ENCODE measurements around the gene PXYLP1.
"Not testable (repeated sequence)": the region's sequence is repeated elsewhere in the genome, so short reads cannot be mapped to it uniquely, and the experiment has no call there.

Gene PXYLP1

GRCh38 chr3:141231101-141231951, at the start of gene PXYLP1:
Gene PXYLP1, plus strand, starts transcription at chr3:141231825. Its CDS starts 28,351 bp downstream, at chr3:141260176.
- Mint-ChIP-seq H3K27ac (peak within 1 kb of the TSS; percentile 96), H3K4me3 (peak within 1 kb of the TSS; percentile 93), H3K9me3 (no peaks in the 10 kb centered on the region), H3K36me3 (peaks cover 1% of the 10 kb centered on the region), H3K4me1 (peaks cover 58% of the 10 kb centered on the region), H3K27me3 (no peaks in the 10 kb centered on the region)

- H3K9me3 Mint-ChIP-seq = peaks cover 7% of the 10 kb centered on the region
- H3K27ac Mint-ChIP-seq = no peak overlapping the region
- H3K4me3 Mint-ChIP-seq = no peak overlapping the region
- H3K27me3 Mint-ChIP-seq = no peaks in the 10 kb centered on the region
- no peaks in the 10 kb centered on the region for H3K36me3 Mint-ChIP-seq
- H3K4me1 Mint-ChIP-seq = no peaks in the 10 kb centered on the region
These were observed 48.0 kb upstream of the PXYLP1 start for GRCh38 chr3:141183606-141184005.

- H3K4me1 Mint-ChIP-seq = no peaks in the 10 kb centered on the region
These were observed 47.2 kb upstream of the PXYLP1 start for GRCh38 chr3:141184430-141184829.

GRCh38 chr3:141191097-141191749, 40.4 kb upstream of the PXYLP1 start:
- Mint-ChIP-seq H3K4me3 (no peak overlapping the region), H3K36me3 (peaks cover 2% of the 10 kb centered on the region), H3K4me1 (peaks cover 10% of the 10 kb centered on the region), H3K27me3 (no peaks in the 10 kb centered on the region), H3K9me3 (no peaks in the 10 kb centered on the region), H3K27ac (peak overlapping the region; percentile 75)

More at GRCh38 chr3:141184430-141184829, 47.2 kb upstream of the PXYLP1 start:
- H3K9me3 Mint-ChIP-seq = peaks cover 7% of the 10 kb centered on the region
- H3K27ac Mint-ChIP-seq = no peak overlapping the region
- H3K36me3 Mint-ChIP-seq = no peaks in the 10 kb centered on the region
- H3K27me3 Mint-ChIP-seq = no peaks in the 10 kb centered on the region
- no peak overlapping the region for H3K4me3 Mint-ChIP-seq

- no peak overlapping the region for H3K4me3 Mint-ChIP-seq
- peaks cover 2% of the 10 kb centered on the region for H3K36me3 Mint-ChIP-seq
- no peaks in the 10 kb centered on the region for H3K27me3 Mint-ChIP-seq
- H3K9me3 Mint-ChIP-seq = no peaks in the 10 kb centered on the region
- peaks cover 10% of the 10 kb centered on the region for H3K4me1 Mint-ChIP-seq
- H3K27ac Mint-ChIP-seq = peak overlapping the region; percentile 4
These were observed 39.3 kb upstream of the PXYLP1 start for GRCh38 chr3:141192345-141192744.

GRCh38 chr3:141193066-141193830, 38.4 kb upstream of the PXYLP1 start:
- peaks cover 2% of the 10 kb centered on the region for H3K36me3 Mint-ChIP-seq
- H3K4me1 Mint-ChIP-seq = peaks cover 10% of the 10 kb centered on the region
- H3K4me3 Mint-ChIP-seq = no peak overlapping the region
- no peaks in the 10 kb centered on the region for H3K27me3 Mint-ChIP-seq
- H3K27ac Mint-ChIP-seq = no peak overlapping the region
- H3K9me3 Mint-ChIP-seq = no peaks in the 10 kb centered on the region

- no peaks in the 10 kb centered on the region for H3K36me3 Mint-ChIP-seq
- H3K27me3 Mint-ChIP-seq = peaks cover 1% of the 10 kb centered on the region
- H3K4me1 Mint-ChIP-seq = no peaks in the 10 kb centered on the region
- no peaks in the 10 kb centered on the region for H3K9me3 Mint-ChIP-seq
- H3K4me3 Mint-ChIP-seq = no peak overlapping the region
- no peak overlapping the region for H3K27ac Mint-ChIP-seq
These were observed 30.5 kb upstream of the PXYLP1 start for GRCh38 chr3:141201122-141201521.

- Mint-ChIP-seq H3K4me1 (no peaks in the 10 kb centered on the region), H3K27ac (no peak overlapping the region), H3K27me3 (peaks cover 2% of the 10 kb centered on the region), H3K9me3 (no peaks in the 10 kb centered on the region), H3K4me3 (no peak overlapping the region), H3K36me3 (no peaks in the 10 kb centered on the region)
These were observed 28.9 kb upstream of the PXYLP1 start for GRCh38 chr3:141202682-141203081.

GRCh38 chr3:141203866-141204265, 27.8 kb upstream of the PXYLP1 start:
- no peak overlapping the region for H3K27ac Mint-ChIP-seq
- no peaks in the 10 kb centered on the region for H3K9me3 Mint-ChIP-seq
- H3K36me3 Mint-ChIP-seq = no peaks in the 10 kb centered on the region
- H3K4me3 Mint-ChIP-seq = no peak overlapping the region
- H3K4me1 Mint-ChIP-seq = no peaks in the 10 kb centered on the region
- peaks cover 2% of the 10 kb centered on the region for H3K27me3 Mint-ChIP-seq

- Mint-ChIP-seq H3K27ac (no peak overlapping the region), H3K4me3 (no peak overlapping the region), H3K36me3 (no peaks in the 10 kb centered on the region), H3K4me1 (no peaks in the 10 kb centered on the region), H3K27me3 (peaks cover 2% of the 10 kb centered on the region), H3K9me3 (no peaks in the 10 kb centered on the region)
These were observed 27.3 kb upstream of the PXYLP1 start for GRCh38 chr3:141204343-141204742.

GRCh38 chr3:141211306-141211705, 20.3 kb upstream of the PXYLP1 start:
- not testable (repeated sequence) for H3K9me3 Mint-ChIP-seq, H3K27ac Mint-ChIP-seq, H3K27me3 Mint-ChIP-seq, H3K4me3 Mint-ChIP-seq, H3K36me3 Mint-ChIP-seq, H3K4me1 Mint-ChIP-seq

GRCh38 chr3:141212101-141212500, 19.5 kb upstream of the PXYLP1 start:
- no peaks in the 10 kb centered on the region for H3K36me3 Mint-ChIP-seq
- H3K27me3 Mint-ChIP-seq = no peaks in the 10 kb centered on the region

GRCh38 chr3:141212555-141212954, 19.1 kb upstream of the PXYLP1 start:
- H3K27ac Mint-ChIP-seq = no peak overlapping the region
- H3K27me3 Mint-ChIP-seq = peaks cover 1% of the 10 kb centered on the region
- peaks cover 1% of the 10 kb centered on the region for H3K36me3 Mint-ChIP-seq
- H3K4me3 Mint-ChIP-seq = no peak overlapping the region
- no peaks in the 10 kb centered on the region for H3K4me1 Mint-ChIP-seq
- no peaks in the 10 kb centered on the region for H3K9me3 Mint-ChIP-seq

More at GRCh38 chr3:141212101-141212500, 19.5 kb upstream of the PXYLP1 start:
- Mint-ChIP-seq H3K4me1 (no peaks in the 10 kb centered on the region), H3K27ac (no peak overlapping the region), H3K9me3 (no peaks in the 10 kb centered on the region), H3K4me3 (no peak overlapping the region)

GRCh38 chr3:141216975-141217374, 14.7 kb upstream of the PXYLP1 start:
- Mint-ChIP-seq H3K27ac (no peak overlapping the region), H3K27me3 (peaks cover 2% of the 10 kb centered on the region), H3K4me1 (no peaks in the 10 kb centered on the region), H3K4me3 (no peak overlapping the region), H3K36me3 (peaks cover 2% of the 10 kb centered on the region), H3K9me3 (no peaks in the 10 kb centered on the region)

- H3K4me1 Mint-ChIP-seq = no peaks in the 10 kb centered on the region
These were observed 14.2 kb upstream of the PXYLP1 start for GRCh38 chr3:141217389-141217788.

More at GRCh38 chr3:141217389-141217788, 14.2 kb upstream of the PXYLP1 start:
- H3K9me3 Mint-ChIP-seq = no peaks in the 10 kb centered on the region
- no peak overlapping the region for H3K4me3 Mint-ChIP-seq
- peaks cover 2% of the 10 kb centered on the region for H3K36me3 Mint-ChIP-seq
- H3K27ac Mint-ChIP-seq = peak overlapping the region; percentile 19
- peaks cover 2% of the 10 kb centered on the region for H3K27me3 Mint-ChIP-seq

Data from activated naive CD4-positive, alpha-beta T cell treated with anti-CD3 and anti-CD28 coated beads, Interleukin-2, amount 50 U/mL, for 24 hours (primary cell).